ENCODE measurements around the gene KSR2. TPM values are rescaled to one million over a fixed set of nuclear protein-coding genes. Genes with fewer than 3 reads are reported as not detected.

KSR2 gene
- total and polyA plus RNA-seq, 2 of the 13 experiments (the other 11 are each of a cell fraction or from before 2014, with no cell fraction given): 0.02 TPM; not detected in 1

DNA sequence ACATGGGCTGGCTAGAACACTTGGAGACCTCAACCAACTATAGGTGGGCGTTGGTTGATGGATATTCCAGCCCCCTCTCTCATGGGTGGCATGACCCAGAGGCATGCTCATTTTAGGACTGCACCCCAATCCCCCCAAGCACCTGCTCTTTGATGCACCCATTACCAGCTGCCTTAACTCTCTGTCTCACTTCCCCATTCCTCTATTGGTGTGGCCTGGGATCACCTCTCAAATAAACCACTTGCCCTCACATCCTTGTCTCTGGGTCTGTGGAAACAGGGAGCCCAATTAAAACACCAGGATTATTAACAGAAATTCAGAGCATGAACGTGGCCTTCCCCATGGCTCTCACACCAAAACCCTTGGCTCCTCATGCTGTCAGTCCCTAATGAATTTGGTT is 405.1 kb downstream of the KSR2 start:
- Histone ChIP-seq H3K4me2 (ENCODE audit: low read depth, low read length) (no peak overlapping the region), H3K27me3 (ENCODE audit: control insufficient read depth in 1 of 2, insufficient read depth in 2 of 2, low read length in 2 of 2) (peaks cover 0 to 8% of the 10 kb centered on the region in 2 experiments; a peak in 1 of 5 replicates), H3K9me3 (ENCODE audit: low read length) (no peaks in the 10 kb centered on the region), H3K4me1 (ENCODE audit: insufficient read depth, low read length) (no peaks in the 10 kb centered on the region), H3K79me2 (ENCODE audit: insufficient read depth, low read length) (no peaks in the 10 kb centered on the region), H4K20me1 (ENCODE audit: insufficient read depth, low read length) (no peaks in the 10 kb centered on the region), H2AFZ (ENCODE audit: low read length) (no peak overlapping the region), H3K4me3 (replicated peaks in 1 of 3; ENCODE audit: insufficient read depth in 1 of 3, low read depth in 2 of 3, low read length in 3 of 3) (no peak overlapping the region), H3K9ac (ENCODE audit: insufficient read depth, low read depth, low read length) (no peak overlapping the region), H3K36me3 (replicated peaks in 1 of 2; ENCODE audit: control insufficient read depth in 1 of 2, insufficient read depth in 2 of 2, low read length in 2 of 2) (no peaks in the 10 kb centered on the region), H3K27ac (ENCODE audit: extremely low read length, insufficient read depth, low read length) (no peak overlapping the region)
- POLR2A ChIA-PET: no interaction called here
- WGBS (ENCODE audit: low lambda C conversion rate): 0% methylated on average over 1 of the region's 2 CpGs
- CTCF ChIA-PET (ENCODE audit: low intra/inter-chr PET ratio, low total read pairs): no interaction called here
- intact Hi-C loops (cut with micrococcal nuclease; ENCODE audit: unreplicated experiment) (no loop called here), in situ Hi-C loops (cut with HindIII; ENCODE audit: extremely low pct_ligation_motif_present, low pct_unique_long_range_greater_than_20kb) (no loop called here)
- no TSS peak for BruUV-seq (replicated peaks)
- DNase-seq (ENCODE audit: low spot score): no peak
- no peak for TF ChIP-seq PHF20 (CRISPR knock-in tag; IDR thresholded peaks at IDR 0.05)
- TF ChIP-seq LCORL (IDR thresholded peaks at IDR 0.05): no peak
- no peak for TF ChIP-seq LCORL (CRISPR knock-in tag; IDR thresholded peaks at IDR 0.05)
- TF ChIP-seq, protein P1, sequence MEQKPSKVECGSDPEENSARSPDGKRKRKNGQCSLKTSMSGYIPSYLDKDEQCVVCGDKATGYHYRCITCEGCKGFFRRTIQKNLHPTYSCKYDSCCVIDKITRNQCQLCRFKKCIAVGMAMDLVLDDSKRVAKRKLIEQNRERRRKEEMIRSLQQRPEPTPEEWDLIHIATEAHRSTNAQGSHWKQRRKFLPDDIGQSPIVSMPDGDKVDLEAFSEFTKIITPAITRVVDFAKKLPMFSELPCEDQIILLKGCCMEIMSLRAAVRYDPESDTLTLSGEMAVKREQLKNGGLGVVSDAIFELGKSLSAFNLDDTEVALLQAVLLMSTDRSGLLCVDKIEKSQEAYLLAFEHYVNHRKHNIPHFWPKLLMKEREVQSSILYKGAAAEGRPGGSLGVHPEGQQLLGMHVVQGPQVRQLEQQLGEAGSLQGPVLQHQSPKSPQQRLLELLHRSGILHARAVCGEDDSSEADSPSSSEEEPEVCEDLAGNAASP (CRISPR knock-in tag; IDR thresholded peaks at IDR 0.05; ENCODE audit: borderline replicate concordance): no peak
- ATAC-seq: no peak
- no peak for FAIRE-seq

GRCh38 chr12:117563007-117563406 is 405.8 kb downstream of the KSR2 start:
- H3K4me3 ChIP-seq (replicated peaks in 1 of 3; ENCODE audit: insufficient read depth in 1 of 3, low read depth in 2 of 3, low read length in 3 of 3): no peak overlapping the region
- H3K36me3 ChIP-seq (replicated peaks in 1 of 2; ENCODE audit: control insufficient read depth in 1 of 2, insufficient read depth in 2 of 2, low read length in 2 of 2): no peaks in the 10 kb centered on the region
- no TSS peak for BruUV-seq (replicated peaks)
- intact Hi-C loops (cut with micrococcal nuclease; ENCODE audit: unreplicated experiment) (no loop called here), in situ Hi-C loops (cut with HindIII; ENCODE audit: extremely low pct_ligation_motif_present, low pct_unique_long_range_greater_than_20kb) (no loop called here)
- H4K20me1 ChIP-seq (ENCODE audit: insufficient read depth, low read length): no peaks in the 10 kb centered on the region
- WGBS (ENCODE audit: low lambda C conversion rate): 16% methylated on average over 5 of the region's 5 CpGs
- H3K9ac ChIP-seq (ENCODE audit: insufficient read depth, low read depth, low read length): no peak overlapping the region
- H3K4me2 ChIP-seq (ENCODE audit: low read depth, low read length): no peak overlapping the region
- TF ChIP-seq SIN3A (IDR thresholded peaks at IDR 0.05; ENCODE audit: borderline replicate concordance, low read depth, low read length): no peak
- no peak for TF ChIP-seq RNF2 (conservative IDR thresholded peaks at IDR 0.05; ENCODE audit: low read depth)
- TF ChIP-seq, protein P2, sequence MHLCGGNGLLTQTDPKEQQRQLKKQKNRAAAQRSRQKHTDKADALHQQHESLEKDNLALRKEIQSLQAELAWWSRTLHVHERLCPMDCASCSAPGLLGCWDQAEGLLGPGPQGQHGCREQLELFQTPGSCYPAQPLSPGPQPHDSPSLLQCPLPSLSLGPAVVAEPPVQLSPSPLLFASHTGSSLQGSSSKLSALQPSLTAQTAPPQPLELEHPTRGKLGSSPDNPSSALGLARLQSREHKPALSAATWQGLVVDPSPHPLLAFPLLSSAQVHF (CRISPR knock-in tag; IDR thresholded peaks at IDR 0.05): no peak
- TF ChIP-seq ZMYM4 (CRISPR knock-in tag; IDR thresholded peaks at IDR 0.05): no peak
- no peak for TF ChIP-seq NBN (conservative IDR thresholded peaks at IDR 0.05)
- no peak for TF ChIP-seq KDM2A (CRISPR knock-in tag; IDR thresholded peaks at IDR 0.05; ENCODE audit: borderline replicate concordance, low read depth)
- TF ChIP-seq ATF5 (CRISPR knock-in tag; IDR thresholded peaks at IDR 0.05; ENCODE audit: low read depth): no peak
- FAIRE-seq (no peak), ATAC-seq (no peak), DNase-seq (ENCODE audit: low spot score) (no peak)
- no peak overlapping the region for H3K27ac ChIP-seq (ENCODE audit: extremely low read length, insufficient read depth, low read length)
- H3K27me3 ChIP-seq (ENCODE audit: control insufficient read depth in 1 of 2, insufficient read depth in 2 of 2, low read length in 2 of 2): 0 out of 5 replicates have a peak, but pooled peaks cover 0 to 4% of the 10 kb centered on the region in 2 experiments
- no peak overlapping the region for H2AFZ ChIP-seq (ENCODE audit: low read length)
- no peaks in the 10 kb centered on the region for H3K79me2 ChIP-seq (ENCODE audit: insufficient read depth, low read length)
- H3K9me3 ChIP-seq (ENCODE audit: low read length): no peaks in the 10 kb centered on the region
- CTCF ChIA-PET (ENCODE audit: low intra/inter-chr PET ratio, low total read pairs): no interaction called here
- POLR2A ChIA-PET: no interaction called here
- no peaks in the 10 kb centered on the region for H3K4me1 ChIP-seq (ENCODE audit: insufficient read depth, low read length)

Data from HepG2 (cell line).